Psoas muscle (tissue), 8 donors: ENCODE measurements around the gene AMZ1. TPM values are rescaled to one million over a fixed set of nuclear protein-coding genes. Genes with fewer than 3 reads are reported as not detected.

Source experiments
- ATAC-seq, 4 donors: fragments of 200-7000 bp; cut with Tn5 transposase; one replicate each; pipeline ENCODE4 v1.9.1; 2020; ENCODE audit warnings: moderate library complexity in 3 of 4, mild to moderate bottlenecking in 2 of 4
- DNase-seq, 2 donors: peaks; one replicate each; pipeline ENCODE4 v3.0.0-alpha.2; 2020
- H3K27ac ChIP-seq: fragments of 200-600 bp; one replicate; pipeline ENCODE4 v1.8.0; 2022
- H3K27me3 ChIP-seq, 3 donors: fragments of 200-600 bp in 1 of 3; one replicate each; pipeline versions ENCODE4 v1.6.1 to v1.8.0; 2013 to 2022; ENCODE audit warnings: low read length in 2 of 3, mild to moderate bottlenecking in 2 of 3, moderate library complexity in 1 of 3; ENCODE audit not compliant: insufficient read depth in 3 of 3
- H3K36me3 ChIP-seq, 2 donors: fragments of 200-600 bp in 1 of 2; one replicate each; pipeline versions ENCODE4 v1.6.1 to v1.8.0; 2013 to 2022; ENCODE audit warnings: low read depth in 1 of 2, mild to moderate bottlenecking in 1 of 2, moderate library complexity in 1 of 2; ENCODE audit not compliant: insufficient read depth in 1 of 2
- H3K4me1 ChIP-seq: fragments of 200-600 bp; one replicate; pipeline ENCODE4 v1.8.0; 2022
- H3K4me3 ChIP-seq: fragments of 200-600 bp; one replicate; pipeline ENCODE4 v1.8.0; 2022; ENCODE audit warnings: mild to moderate bottlenecking
- H3K9me3 ChIP-seq: fragments of 200-600 bp; one replicate; pipeline ENCODE4 v1.8.0; 2022
- CTCF ChIP-seq: fragments of 200-600 bp; IDR thresholded peaks from one replicate; pipeline ENCODE4 v1.8.0; 2022; ENCODE audit warnings: antibody characterized with exemption
- WGBS, 3 donors: extraction: QIAGEN DNeasy Blood & Tissue Kit; methylation state at CpG; one replicate each; pipeline versions ENCODE4 v1.1.6 to v1.1.7; 2013; 5-methylcytosine and 5-hydroxymethylcytosine counted together
- intact Hi-C, 2 donors: fragments of 100-400 bp; cut with DNase I; formaldehyde crosslinking; loops; one replicate each; pipeline versions ENCODE4 v1.11.0 to v1.14.2; 2022
- polyA plus RNA-seq, 3 donors: library from polyadenylated mRNA; stranded (reverse); fragments of 200-250 nt; gene quantifications; one replicate each; pipeline ENCODE4 v1.2.3, GENCODE V29; 2013
- total RNA-seq, 4 donors: library from RNA; stranded (reverse); fragmentation: NEBNext Ultra II Directional in 2 of 4; extraction: Animal tissue kit (Norgen Biotek cat#: 25700) in 2 of 4; gene quantifications; one replicate each; pipeline versions ENCODE4 v1.2.1 to v1.2.4, GENCODE V29; 2021 to 2023
- donor health status: healthy with polysubstance abuse.
- donor health status: DM: no; HTN: no; CAD: no; lungs with moderate emphysema.
- donor health status: Bipolar disorder and iron deficiency.
- donor health status: healthy.
- donor health status: DM: yes; HTN: yes; CAD: no.
- donor health status: DM: no; HTN: no; CAD: no.
- donor health status: DM: no; HTN: no; CAD: no.
- donor health status: DM: yes; HTN: yes; CAD: no.

Gene AMZ1
- total and polyA plus RNA-seq, 7 donors, result 0.03 TPM; not detected in 6

- Histone ChIP-seq H3K9me3 (no peaks in the 10 kb centered on the region), H3K27me3 (peaks cover 0 to 69% (median 18%) of the 10 kb centered on the region in 3 donors), H3K4me3 (no peak overlapping the region), H3K4me1 (peaks cover 2% of the 10 kb centered on the region), H3K36me3 (no peaks in the 10 kb centered on the region), H3K27ac (no peak overlapping the region)
- TF ChIP-seq CTCF, result no peak
- WGBS, 3 donors, result 93 to 95% (median 95%) methylated on average over 14 of the region's 14 CpGs
- no peak for ATAC-seq
- intact Hi-C loops, result no loop called here
- no peak for DNase-seq
These were observed 1.9 kb upstream of the AMZ1 start for GRCh38 chr7:2686101-2686500.

- WGBS, 3 donors, result 14 to 26% (median 17%) methylated on average over 16 to 17 of the region's 17 CpGs
- H3K27me3 ChIP-seq, result peaks cover 0 to 58% (median 20%) of the 10 kb centered on the region in 3 donors
- intact Hi-C loops, result no loop called here
- DNase-seq, result no peak
- peak in 3 of 4 donors; percentile 27 to 45 (median 39) for ATAC-seq
- no peaks in the 10 kb centered on the region for H3K9me3 ChIP-seq
- no peaks in the 10 kb centered on the region for H3K36me3 ChIP-seq
- no peak for TF ChIP-seq CTCF
- H3K27ac ChIP-seq, result no peak overlapping the region
- H3K4me1 ChIP-seq, result peaks cover 2% of the 10 kb centered on the region
- H3K4me3 ChIP-seq, result peak overlapping the region; percentile 46
These were observed 598 bp upstream of the AMZ1 start for GRCh38 chr7:2687338-2687869.

GRCh38 chr7:2688409-2689342 lies 674 bp downstream of the AMZ1 start:
- Histone ChIP-seq H3K27me3 (peaks cover 0 to 49% (median 15%) of the 10 kb centered on the region in 3 donors), H3K27ac (no peak overlapping the region), H3K9me3 (no peaks in the 10 kb centered on the region), H3K4me3 (peak overlapping the region; percentile 46), H3K36me3 (no peaks in the 10 kb centered on the region), H3K4me1 (peaks cover 2% of the 10 kb centered on the region)
- peak in 1 of 4 donors; percentile 5 for ATAC-seq
- WGBS, 3 donors, result 7 to 16% (median 9%) methylated on average over 29 to 62 of the region's 62 CpGs
- no peak for TF ChIP-seq CTCF
- DNase-seq, result no peak
- intact Hi-C loops, result no loop called here

- no peaks in the 10 kb centered on the region for H3K36me3 ChIP-seq
- H3K27ac ChIP-seq, result no peak overlapping the region
- ATAC-seq, result no peak
- no peaks in the 10 kb centered on the region for H3K9me3 ChIP-seq
- H3K4me1 ChIP-seq, result peaks cover 2% of the 10 kb centered on the region
- 61 to 73% (median 64%) methylated on average over 14 to 16 of the region's 16 CpGs for WGBS, 3 donors
- no peak for TF ChIP-seq CTCF
- no peak for DNase-seq
- no peak overlapping the region for H3K4me3 ChIP-seq
- H3K27me3 ChIP-seq, result peaks cover 0 to 46% (median 15%) of the 10 kb centered on the region in 3 donors
- intact Hi-C loops, result no loop called here
These were observed 1.4 kb downstream of the AMZ1 start for GRCh38 chr7:2689343-2689847.
